ENCODE measurements around the gene DTX1. TPM values are rescaled to one million over a fixed set of nuclear protein-coding genes. Genes with fewer than 3 reads are reported as not detected.

The DTX1 gene
- total and polyA plus RNA-seq, 2 of the 13 experiments (the other 11 are each of a cell fraction or from before 2014, with no cell fraction given) = not detected

- WGBS (ENCODE audit: low lambda C conversion rate) = 23% methylated on average over 4 of the region's 13 CpGs
- Histone ChIP-seq H3K27ac (ENCODE audit: extremely low read length, insufficient read depth, low read length) (no peak overlapping the region), H2AFZ (ENCODE audit: low read length) (no peak overlapping the region), H3K4me1 (ENCODE audit: insufficient read depth, low read length) (no peaks in the 10 kb centered on the region), H3K27me3 (ENCODE audit: control insufficient read depth in 1 of 2, insufficient read depth in 2 of 2, low read length in 2 of 2) (peaks cover 4 to 32% of the 10 kb centered on the region in 2 experiments; a peak in 4 of 5 replicates), H3K36me3 (replicated peaks in 1 of 2; ENCODE audit: control insufficient read depth in 1 of 2, insufficient read depth in 2 of 2, low read length in 2 of 2) (no peaks in the 10 kb centered on the region), H3K4me3 (replicated peaks in 1 of 3; ENCODE audit: insufficient read depth in 1 of 3, low read depth in 2 of 3, low read length in 3 of 3) (no peak overlapping the region), H3K4me2 (ENCODE audit: low read depth, low read length) (no peak overlapping the region), H4K20me1 (ENCODE audit: insufficient read depth, low read length) (no peaks in the 10 kb centered on the region), H3K9ac (ENCODE audit: insufficient read depth, low read depth, low read length) (no peak overlapping the region), H3K9me3 (ENCODE audit: low read length) (no peaks in the 10 kb centered on the region), H3K79me2 (ENCODE audit: insufficient read depth, low read length) (no peaks in the 10 kb centered on the region)
- ATAC-seq = no peak
- POLR2A ChIA-PET = no interaction called here
- intact Hi-C loops (cut with micrococcal nuclease; ENCODE audit: unreplicated experiment) = no loop called here
- DNase-seq (ENCODE audit: low spot score) = no peak
- CTCF ChIA-PET (ENCODE audit: low intra/inter-chr PET ratio, low total read pairs) = no interaction called here
- in situ Hi-C loops (cut with HindIII; ENCODE audit: extremely low pct_ligation_motif_present, low pct_unique_long_range_greater_than_20kb) = no loop called here
- BruUV-seq (replicated peaks) = no TSS peak
- no peak for TF ChIP-seq MXI1 (IDR thresholded peaks at IDR 0.05; ENCODE audit: borderline replicate concordance, low read depth, low read length)
- no peak for FAIRE-seq
Observed at GRCh38 chr12:113055594-113056380, 743 bp upstream of the DTX1 start.

GRCh38 chr12:113056381-113056630 is 224 bp upstream of the DTX1 start:
- no peak overlapping the region for H3K4me3 ChIP-seq (replicated peaks in 1 of 3; ENCODE audit: insufficient read depth in 1 of 3, low read depth in 2 of 3, low read length in 3 of 3)
- H4K20me1 ChIP-seq (ENCODE audit: insufficient read depth, low read length) = no peaks in the 10 kb centered on the region
- ChIA-PET POLR2A (no interaction called here), CTCF (ENCODE audit: low intra/inter-chr PET ratio, low total read pairs) (no interaction called here)
- H3K9ac ChIP-seq (ENCODE audit: insufficient read depth, low read depth, low read length) = no peak overlapping the region
- in situ Hi-C loops (cut with HindIII; ENCODE audit: extremely low pct_ligation_motif_present, low pct_unique_long_range_greater_than_20kb) (no loop called here), intact Hi-C loops (cut with micrococcal nuclease; ENCODE audit: unreplicated experiment) (no loop called here)
- H3K36me3 ChIP-seq (replicated peaks in 1 of 2; ENCODE audit: control insufficient read depth in 1 of 2, insufficient read depth in 2 of 2, low read length in 2 of 2) = no peaks in the 10 kb centered on the region
- H3K79me2 ChIP-seq (ENCODE audit: insufficient read depth, low read length) = no peaks in the 10 kb centered on the region
- H3K27ac ChIP-seq (ENCODE audit: extremely low read length, insufficient read depth, low read length) = no peak overlapping the region
- no peak for DNase-seq (ENCODE audit: low spot score)
- H3K4me1 ChIP-seq (ENCODE audit: insufficient read depth, low read length) = no peaks in the 10 kb centered on the region
- FAIRE-seq = no peak
- no TSS peak for BruUV-seq (replicated peaks)
- WGBS (ENCODE audit: low lambda C conversion rate) = no CpG with 5 or more reads among the region's 8 CpGs
- TF ChIP-seq SCMH1 (CRISPR knock-in tag; IDR thresholded peaks at IDR 0.05; ENCODE audit: borderline replicate concordance) = no peak
- TF ChIP-seq TMF1 (CRISPR knock-in tag; IDR thresholded peaks at IDR 0.05; ENCODE audit: low read depth) = no peak
- no peak for TF ChIP-seq PAF1 (CRISPR knock-in tag; IDR thresholded peaks at IDR 0.05)
- TF ChIP-seq ZNF674 (CRISPR knock-in tag; IDR thresholded peaks at IDR 0.05; ENCODE audit: low read depth) = no peak
- TF ChIP-seq JUN (CRISPR knock-in tag; IDR thresholded peaks at IDR 0.05) = no peak
- TF ChIP-seq ZMYM4 (CRISPR knock-in tag; IDR thresholded peaks at IDR 0.05) = no peak
- TF ChIP-seq ZNF292 (CRISPR knock-in tag; IDR thresholded peaks at IDR 0.05; ENCODE audit: borderline replicate concordance, low read depth) = no peak
- no peak for TF ChIP-seq ZNF136 (CRISPR knock-in tag; IDR thresholded peaks at IDR 0.05; ENCODE audit: low read depth)
- TF ChIP-seq ZNF44 (CRISPR knock-in tag; IDR thresholded peaks at IDR 0.05) = no peak
- TF ChIP-seq ZNF484 (CRISPR knock-in tag; IDR thresholded peaks at IDR 0.05; ENCODE audit: borderline replicate concordance, low read depth) = no peak
- TF ChIP-seq ATF1 (CRISPR knock-in tag; IDR thresholded peaks at IDR 0.05) = no peak
- TF ChIP-seq ZNF446 (CRISPR knock-in tag; IDR thresholded peaks at IDR 0.05) = no peak
- TF ChIP-seq ZBTB38 (CRISPR knock-in tag; IDR thresholded peaks at IDR 0.05) = no peak
- TF ChIP-seq HCFC1 (IDR thresholded peaks at IDR 0.05; ENCODE audit: low read depth, low read length) = no peak
- TF ChIP-seq CHD2 (IDR thresholded peaks at IDR 0.05; ENCODE audit: low read depth, low read length) = no peak
- no peak for TF ChIP-seq FOXA3 (CRISPR knock-in tag; IDR thresholded peaks at IDR 0.05)
- no peak for TF ChIP-seq SKI (IDR thresholded peaks at IDR 0.05; ENCODE audit: partially characterized antibody)
- TF ChIP-seq ZNF235 (CRISPR knock-in tag; IDR thresholded peaks at IDR 0.05; ENCODE audit: borderline replicate concordance) = no peak
- ATAC-seq = no peak
- no peak overlapping the region for H3K4me2 ChIP-seq (ENCODE audit: low read depth, low read length)
- peaks cover 4 to 32% of the 10 kb centered on the region in 2 experiments; a peak in 4 of 5 replicates for H3K27me3 ChIP-seq (ENCODE audit: control insufficient read depth in 1 of 2, insufficient read depth in 2 of 2, low read length in 2 of 2)
- no peak overlapping the region for H2AFZ ChIP-seq (ENCODE audit: low read length)
- H3K9me3 ChIP-seq (ENCODE audit: low read length) = no peaks in the 10 kb centered on the region

All from HepG2 (cell line).